ENCODE measurements around the gene MCC. TPM values are rescaled to one million over a fixed set of nuclear protein-coding genes. Genes with fewer than 3 reads are reported as not detected.

MCC gene
- total RNA-seq, 1 experiment from 2014 or later = 7.6 TPM

GRCh38 chr5:113082547-113082905 lies 405.7 kb downstream of the MCC start:
- Mint-ChIP-seq H3K27ac (no peak overlapping the region), H3K36me3 (ENCODE audit: insufficient read depth in 1 of 3, low read depth in 3 of 3) (peaks cover 12 to 35% (median 27%) of the 10 kb centered on the region in 3 experiments), H3K4me3 (no peak overlapping the region), H3K9me3 (peaks cover 3 to 4% of the 10 kb centered on the region in 2 experiments), H3K4me1 (peaks cover 11 to 13% of the 10 kb centered on the region in 2 experiments), H3K27me3 (ENCODE audit: low read depth) (peaks cover 54% of the 10 kb centered on the region)
- no peaks in the 10 kb centered on the region for H3K79me1 ChIP-seq (ENCODE audit: insufficient read depth, low read depth, low read length, poor library complexity, severe bottlenecking)
- H2BK15ac ChIP-seq (ENCODE audit: low read depth, low read length) = no peak overlapping the region
- no peaks in the 10 kb centered on the region for H3K27me3 ChIP-seq (ENCODE audit: insufficient read depth, low read length)
- no peak for DNase-seq
- no peak overlapping the region for H4K5ac ChIP-seq (ENCODE audit: insufficient read length, low read depth, low read length)
- no peak overlapping the region for H3K18ac ChIP-seq (ENCODE audit: insufficient read length, low read depth, low read length)
- no peak overlapping the region for H3K23ac ChIP-seq (ENCODE audit: insufficient read length, low read depth, low read length)
- H2BK12ac ChIP-seq (ENCODE audit: insufficient read length, low read depth, low read length) = no peak overlapping the region
- H3T11ph ChIP-seq (ENCODE audit: low read length) = no peak overlapping the region
- no peaks in the 10 kb centered on the region for H3K4me1 ChIP-seq (ENCODE audit: insufficient read depth, low read length)
- H3K9ac ChIP-seq (ENCODE audit: extremely low read depth, insufficient read length, low read length) = no peak overlapping the region
- no peak overlapping the region for H2BK5ac ChIP-seq (ENCODE audit: insufficient read length, low read length)
- WGBS (ENCODE audit: extremely low coverage, insufficient read length, low lambda C conversion rate) = no CpG with 5 or more reads among the region's 7 CpGs
- H4K91ac ChIP-seq (ENCODE audit: insufficient read length, low read depth, low read length) = no peak overlapping the region
- no peak overlapping the region for H2BK120ac ChIP-seq (ENCODE audit: low read depth, low read length, poor library complexity, severe bottlenecking)
- 0 out of 2 replicates have a peak, but pooled peaks cover 1% of the 10 kb centered on the region for H3K79me2 ChIP-seq (ENCODE audit: insufficient read depth, low read length)
- no peak for TF ChIP-seq CTCF (conservative IDR thresholded peaks at IDR 0.05)
- no peak overlapping the region for H3K4ac ChIP-seq (ENCODE audit: low read depth, low read length)
- no peak overlapping the region for H3K56ac ChIP-seq (ENCODE audit: insufficient read length, low read depth, low read length)
- no peak overlapping the region for H3K4me2 ChIP-seq (ENCODE audit: insufficient read depth, insufficient read length, low read length)
- no peaks in the 10 kb centered on the region for H3K9me3 ChIP-seq (ENCODE audit: control insufficient read depth, low read depth, low read length)
- H2AFZ ChIP-seq (ENCODE audit: low read length) = no peak overlapping the region
- H4K20me1 ChIP-seq (ENCODE audit: control insufficient read depth, insufficient read depth, insufficient read length) = no peaks in the 10 kb centered on the region
- H3K14ac ChIP-seq (ENCODE audit: insufficient read depth, low read length) = no peak overlapping the region
- H2BK20ac ChIP-seq (ENCODE audit: low read depth, low read length, poor library complexity, severe bottlenecking) = no peak overlapping the region
- H2AK5ac ChIP-seq (ENCODE audit: insufficient read length, low read length) = no peak overlapping the region
- H3K27ac ChIP-seq (ENCODE audit: insufficient read length, low read depth, low read length) = no peak overlapping the region
- H4K8ac ChIP-seq (replicated peaks; ENCODE audit: insufficient read length, low read depth, low read length) = no peak overlapping the region
- no peaks in the 10 kb centered on the region for H3K23me2 ChIP-seq (ENCODE audit: insufficient read length, low read depth, low read length, poor library complexity, severe bottlenecking)

All from H9 (cell line).